Transverse colon (tissue), 4 donors: Measurements from ENCODE around the gene NFIC. TPM values are rescaled to one million over a fixed set of nuclear protein-coding genes. Genes with fewer than 3 reads are reported as not detected.

ENCODE experiments used
- DNase-seq: peaks from one replicate; pipeline ENCODE4 v3.0.0-alpha.2; 2019
- H3K27ac ChIP-seq, 4 donors: fragments of 200-600 bp; sonication (generic); 2 replicates each; pipeline ENCODE4 v1.5.1; 2016 to 2018; ENCODE audit warnings: inconsistent platforms in 4 of 4
- H3K27me3 ChIP-seq: fragments of 200-600 bp; sonication (generic); 2 replicates; pipeline ENCODE4 v1.5.1; 2017; ENCODE audit warnings: inconsistent platforms
- H3K36me3 ChIP-seq, 4 donors: fragments of 200-600 bp; sonication (generic); 2 replicates each; pipeline ENCODE4 v1.5.1; 2017 to 2019; ENCODE audit warnings: inconsistent platforms in 4 of 4
- H3K4me1 ChIP-seq, 4 donors: fragments of 200-600 bp; sonication (generic); 2 replicates each; pipeline ENCODE4 v1.5.1; 2017 to 2020; ENCODE audit warnings: inconsistent platforms in 4 of 4
- H3K4me3 ChIP-seq, 4 donors: fragments of 200-600 bp; sonication (generic); 1 replicate in 1 of 4; 2 replicates in 3 of 4; pipeline versions ENCODE4 v1.5.1 to v1.6.1; 2017 to 2019; ENCODE audit warnings: inconsistent platforms in 4 of 4
- H3K9me3 ChIP-seq, 2 donors: fragments of 200-600 bp; sonication (generic); 2 replicates each; pipeline ENCODE4 v1.5.1; 2017 to 2019; ENCODE audit warnings: inconsistent platforms in 2 of 2
- EP300 ChIP-seq: sonication (generic); formaldehyde crosslinking; IDR thresholded peaks from one replicate; pipeline ENCODE4 v1.6.1; 2017; ENCODE audit warnings: antibody characterized with exemption, low read depth
- POLR2A ChIP-seq: fragments of 450-650 bp; IDR thresholded peaks from one replicate; pipeline ENCODE4 v1.6.1; 2016; ENCODE audit warnings: antibody characterized with exemption, mild to moderate bottlenecking, moderate library complexity
- POLR2AphosphoS5 ChIP-seq, 3 donors: sonication (generic); formaldehyde crosslinking; IDR thresholded peaks; one replicate each; pipeline ENCODE4 v1.6.1; 2016; ENCODE audit warnings: antibody characterized with exemption in 3 of 3
- WGBS, 2 donors: methylation state at CpG; one replicate each; pipeline ENCODE4 v1.1.5; 2018; ENCODE audit warnings: low coverage in 1 of 2; 5-methylcytosine and 5-hydroxymethylcytosine counted together
- in situ Hi-C, 4 donors: fragments of 200-750 bp; cut with MboI; loops; one replicate each; pipeline versions ENCODE4 v1.15.0 to v1.15.1; 2017; ENCODE audit warnings: low sequenced_read_pairs in 3 of 4, low pct_ligation_motif_present in 1 of 4, low pct_unique_long_range_greater_than_20kb in 1 of 4
- intact Hi-C: fragments of 100-400 bp; cut with DNase I; formaldehyde crosslinking; loops from one replicate; pipeline ENCODE4 v1.15.1; 2023; ENCODE audit warnings: low total_unique reads
- total RNA-seq, 4 donors: library from RNA; depleted of rRNA; stranded (reverse); fragments of >200 nt; gene quantifications; one replicate each; pipeline ENCODE4 v1.1.0, GENCODE V29; 2016
- TF ChIP-seq, protein P1 (sequence below), 5 experiments: fragments of 200-600 bp in 3 of 5; fragments of 450-650 bp in 2 of 5; sonication (generic) in 3 of 5; IDR thresholded peaks; 1 replicate in 2 of 5; 2 replicates in 3 of 5; pipeline ENCODE4 v1.5.1; 2016 to 2017; ENCODE audit warnings: antibody characterized with exemption in 5 of 5, inconsistent platforms in 3 of 5, mild to moderate bottlenecking in 2 of 5, moderate library complexity in 1 of 5

The NFIC gene
- total RNA-seq, 4 donors from 2014 or later: 39.9 to 145 (median 68.1) TPM

DNA sequence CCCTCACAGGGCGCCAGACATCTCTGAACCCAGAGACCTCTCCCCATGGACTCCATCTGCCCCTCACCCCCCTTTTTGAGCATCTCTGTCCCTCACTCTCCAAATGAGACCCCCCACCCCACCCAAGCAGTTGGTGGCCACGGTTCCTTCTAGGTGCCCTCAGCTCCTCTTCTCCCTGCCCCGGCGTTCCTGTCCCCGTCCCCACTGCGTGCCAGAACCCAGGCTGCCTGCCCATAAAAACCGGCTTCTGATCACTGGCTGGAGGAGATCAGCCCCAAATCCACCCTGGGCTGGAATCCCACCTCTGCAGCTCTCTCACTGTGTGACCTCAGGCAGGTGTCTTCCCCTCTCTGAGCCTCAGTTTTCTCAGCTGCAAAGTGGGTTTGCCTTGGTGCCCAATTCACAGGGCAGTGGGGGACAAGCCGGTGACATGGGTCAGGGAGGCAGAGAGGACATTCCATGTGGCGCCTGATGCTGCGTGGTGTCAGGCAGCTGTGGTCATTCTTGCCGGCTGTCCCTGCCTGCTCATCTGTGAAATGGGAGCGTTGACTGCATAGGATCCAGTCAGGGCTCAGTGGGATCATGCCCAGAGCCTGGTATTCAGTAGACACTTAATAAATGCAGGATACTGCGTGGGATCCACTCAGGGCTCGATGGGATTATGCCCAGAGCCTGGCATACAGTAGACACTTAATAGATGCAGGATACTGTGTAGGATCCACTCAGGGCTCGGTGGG lies 88.4 kb downstream of the NFIC start:
- H3K9me3 ChIP-seq: no peaks in the 10 kb centered on the region
- intact Hi-C loops: no loop called here
- H3K27me3 ChIP-seq: no peaks in the 10 kb centered on the region
- no peak for TF ChIP-seq POLR2AphosphoS5 (IDR thresholded peaks at IDR 0.05)
- no peak for TF ChIP-seq POLR2A
- TF ChIP-seq EP300: no peak
- TF ChIP-seq, protein P1, sequence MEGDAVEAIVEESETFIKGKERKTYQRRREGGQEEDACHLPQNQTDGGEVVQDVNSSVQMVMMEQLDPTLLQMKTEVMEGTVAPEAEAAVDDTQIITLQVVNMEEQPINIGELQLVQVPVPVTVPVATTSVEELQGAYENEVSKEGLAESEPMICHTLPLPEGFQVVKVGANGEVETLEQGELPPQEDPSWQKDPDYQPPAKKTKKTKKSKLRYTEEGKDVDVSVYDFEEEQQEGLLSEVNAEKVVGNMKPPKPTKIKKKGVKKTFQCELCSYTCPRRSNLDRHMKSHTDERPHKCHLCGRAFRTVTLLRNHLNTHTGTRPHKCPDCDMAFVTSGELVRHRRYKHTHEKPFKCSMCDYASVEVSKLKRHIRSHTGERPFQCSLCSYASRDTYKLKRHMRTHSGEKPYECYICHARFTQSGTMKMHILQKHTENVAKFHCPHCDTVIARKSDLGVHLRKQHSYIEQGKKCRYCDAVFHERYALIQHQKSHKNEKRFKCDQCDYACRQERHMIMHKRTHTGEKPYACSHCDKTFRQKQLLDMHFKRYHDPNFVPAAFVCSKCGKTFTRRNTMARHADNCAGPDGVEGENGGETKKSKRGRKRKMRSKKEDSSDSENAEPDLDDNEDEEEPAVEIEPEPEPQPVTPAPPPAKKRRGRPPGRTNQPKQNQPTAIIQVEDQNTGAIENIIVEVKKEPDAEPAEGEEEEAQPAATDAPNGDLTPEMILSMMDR (IDR thresholded peaks at IDR 0.05): no peak
- no peak for DNase-seq
- H3K4me3 ChIP-seq: no peak overlapping the region
- peaks cover 0 to 40% (median 4%) of the 10 kb centered on the region in 4 donors for H3K36me3 ChIP-seq
- 94 to 95% methylated on average over 3 to 15 of the region's 15 CpGs for WGBS, 2 donors
- H3K4me1 ChIP-seq: peaks cover 17 to 37% (median 31%) of the 10 kb centered on the region in 4 donors
- in situ Hi-C loops: no loop called here
- peak overlapping the region in 2 of 4 donors; percentile 43 to 87 for H3K27ac ChIP-seq

DNA sequence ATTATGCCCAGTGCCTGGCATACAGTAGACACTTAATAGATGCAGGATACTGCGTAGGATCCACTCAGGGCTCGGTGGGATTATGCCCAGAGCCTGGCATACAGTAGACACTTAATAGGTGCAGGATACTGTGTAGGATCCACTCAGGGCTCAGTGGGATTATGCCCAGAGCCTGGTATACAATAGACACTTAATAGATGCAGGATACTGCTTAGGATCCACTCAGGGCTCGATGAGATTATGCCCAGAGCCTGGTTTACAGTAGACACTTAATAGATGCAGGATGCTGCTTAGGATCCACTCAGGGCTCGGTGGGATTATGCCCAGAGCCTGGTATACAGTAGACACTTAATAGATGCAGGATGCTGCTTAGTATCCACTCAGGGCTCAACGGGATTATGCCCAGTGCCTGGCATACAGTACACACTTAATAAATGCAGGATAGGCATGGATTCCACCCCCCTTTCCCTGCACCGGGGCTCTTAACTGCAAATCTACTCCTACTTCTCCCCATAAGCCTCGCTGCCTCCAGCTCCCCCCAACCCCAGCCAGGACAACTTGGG lies 89.1 kb downstream of the NFIC start:
- DNase-seq: no peak
- intact Hi-C loops (no loop called here), in situ Hi-C loops (no loop called here)
- Histone ChIP-seq H3K36me3 (peaks cover 0 to 35% (median 4%) of the 10 kb centered on the region in 4 donors), H3K27ac (peak overlapping the region in 3 of 4 donors; percentile 82 to 87 (median 86)), H3K4me3 (no peak overlapping the region), H3K27me3 (no peaks in the 10 kb centered on the region), H3K4me1 (peaks cover 17 to 44% (median 33%) of the 10 kb centered on the region in 4 donors), H3K9me3 (no peaks in the 10 kb centered on the region)
- TF ChIP-seq EP300 (no peak), POLR2AphosphoS5 (IDR thresholded peaks at IDR 0.05) (no peak), POLR2A (no peak)
- TF ChIP-seq, protein P1 (IDR thresholded peaks at IDR 0.05): no peak
- WGBS, 2 donors: 90 to 95% methylated on average over 3 to 7 of the region's 7 CpGs

- TF ChIP-seq, protein P1 (IDR thresholded peaks at IDR 0.05): no peak
- TF ChIP-seq POLR2A (no peak), EP300 (no peak), POLR2AphosphoS5 (IDR thresholded peaks at IDR 0.05) (no peak)
- Histone ChIP-seq H3K36me3 (peaks cover 0 to 31% (median 4%) of the 10 kb centered on the region in 4 donors), H3K27ac (peak overlapping the region; percentile 79 to 87 (median 84)), H3K4me3 (no peak overlapping the region), H3K9me3 (no peaks in the 10 kb centered on the region), H3K4me1 (peaks cover 17 to 45% (median 33%) of the 10 kb centered on the region in 4 donors), H3K27me3 (no peaks in the 10 kb centered on the region)
- intact Hi-C loops: no loop called here
- no peak for DNase-seq
- 79 to 87% methylated on average over 14 to 37 of the region's 37 CpGs for WGBS, 2 donors
- in situ Hi-C loops: no loop called here
Observed at GRCh38 chr19:3455960-3456601, 89.7 kb downstream of the NFIC start.

DNA sequence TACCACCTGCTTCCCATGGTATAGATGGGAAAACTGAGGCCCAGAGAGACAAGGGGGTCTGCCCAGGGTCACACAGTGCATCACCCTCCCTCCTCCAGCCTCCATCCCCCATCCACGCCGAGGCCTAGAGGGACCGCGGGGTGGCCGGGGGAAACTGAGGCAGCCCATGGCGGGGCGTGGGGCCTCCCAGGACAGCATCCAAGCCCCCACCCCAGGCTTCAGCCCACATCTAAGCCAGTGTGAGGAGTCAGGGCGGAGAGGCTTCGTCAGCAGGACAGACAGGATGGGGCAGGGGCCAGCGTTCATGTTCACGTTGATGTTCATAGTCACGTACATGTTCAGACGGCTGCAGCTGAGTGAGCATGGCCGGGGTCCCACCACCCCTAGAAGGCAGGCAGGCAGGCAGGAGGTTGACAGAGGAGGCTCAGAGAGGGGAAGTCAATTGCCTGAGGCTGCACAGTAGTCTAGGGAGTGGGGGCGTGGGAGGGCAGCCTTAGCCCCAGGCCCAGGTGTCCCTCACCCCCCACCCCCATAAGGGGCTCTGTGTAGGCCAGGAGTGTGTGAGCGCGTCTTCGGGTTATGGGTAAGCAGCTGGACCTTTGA lies 90.6 kb downstream of the NFIC start:
- H3K36me3 ChIP-seq: peaks cover 0 to 31% (median 4%) of the 10 kb centered on the region in 4 donors
- whole genome bisulfite sequencing, 2 donors: 81% methylated on average over 16 of the region's 18 CpGs; no CpG with 5 or more reads in 1 of the 2 donors
- H3K27ac ChIP-seq: peak overlapping the region; percentile 79 to 87 (median 84)
- TF ChIP-seq EP300: no peak
- TF ChIP-seq, protein P1 (IDR thresholded peaks at IDR 0.05): no peak
- TF ChIP-seq POLR2A: no peak
- TF ChIP-seq POLR2AphosphoS5 (IDR thresholded peaks at IDR 0.05): no peak
- intact Hi-C loops (no loop called here), in situ Hi-C loops (no loop called here)
- no peak overlapping the region for H3K4me3 ChIP-seq
- no peak for DNase-seq
- H3K27me3 ChIP-seq: no peaks in the 10 kb centered on the region
- no peaks in the 10 kb centered on the region for H3K9me3 ChIP-seq
- peaks cover 17 to 40% (median 29%) of the 10 kb centered on the region in 4 donors for H3K4me1 ChIP-seq
